OCI-LY7 (cell line): ENCODE results near the gene CAMSAP3. TPM values are rescaled to one million over a fixed set of nuclear protein-coding genes. Genes with fewer than 3 reads are reported as not detected.

ENCODE experiments used
- BruUV-seq: library from RNA; stranded (reverse); fragments of 400-500 nt; replicated peaks from 2 replicates; lab custom pipeline; 2021; lab: Mats Ljungman, UMichigan
- CTCF ChIA-PET: fragments of 300-600 bp; sonication (Branson Sonifier 250); formaldehyde crosslinking; loops from one replicate; lab custom pipeline; 2022; ENCODE audit warnings: antibody characterized with exemption; ENCODE audit not compliant: unreplicated experiment; lab: Charles Lee
- POLR2A ChIA-PET: fragments of 300-600 bp; sonication (Branson Sonifier 250); formaldehyde crosslinking; loops from one replicate; lab custom pipeline; 2022; ENCODE audit warnings: antibody characterized with exemption; lab: Charles Lee
- DNase-seq: peaks from one replicate; pipeline ENCODE4 v3.0.0-alpha.2; 2015; ENCODE audit warnings: low spot score
- H2AFZ ChIP-seq: fragments of 200-600 bp; sonication (generic), shearing (Covaris generic); 2 replicates; pipeline ENCODE4 v1.6.1; 2014; ENCODE audit warnings: mild to moderate bottlenecking, antibody characterized with exemption, low read length, moderate library complexity
- H3K27ac ChIP-seq: fragments of 200-600 bp; sonication (generic); 2 replicates; pipeline ENCODE4 v1.5.1; 2014; ENCODE audit warnings: mixed run types, low read depth, mild to moderate bottlenecking, moderate library complexity, low read length, inconsistent platforms; ENCODE audit not compliant: poor library complexity, severe bottlenecking
- H3K36me3 ChIP-seq: fragments of 200-600 bp; sonication (generic); 2 replicates; pipeline ENCODE4 v1.6.1; 2014; ENCODE audit warnings: mild to moderate bottlenecking, antibody characterized with exemption, low read length, moderate library complexity, mixed read lengths; ENCODE audit not compliant: insufficient read depth
- H3K4me1 ChIP-seq: fragments of 200-600 bp; sonication (generic); 2 replicates; pipeline ENCODE4 v1.5.1; 2014; ENCODE audit warnings: mild to moderate bottlenecking, low read length; ENCODE audit not compliant: insufficient read depth, poor library complexity, severe bottlenecking
- H3K4me2 ChIP-seq: fragments of 200-600 bp; sonication (generic); 2 replicates; pipeline ENCODE4 v1.6.1; 2014; ENCODE audit warnings: mild to moderate bottlenecking, low read length
- H3K4me3 ChIP-seq: fragments of 200-600 bp; sonication (generic); 2 replicates; pipeline ENCODE4 v1.5.1; 2014; ENCODE audit warnings: mild to moderate bottlenecking, low read depth, low read length; ENCODE audit not compliant: poor library complexity, severe bottlenecking
- H3K79me2 ChIP-seq: fragments of 200-600 bp; sonication (generic); 2 replicates; pipeline ENCODE4 v1.6.1; 2016; ENCODE audit warnings: low read depth, mild to moderate bottlenecking, low read length, moderate library complexity, mixed read lengths; ENCODE audit not compliant: insufficient read depth
- H3K9me2 ChIP-seq: fragments of 200-600 bp; sonication (generic); 2 replicates; pipeline ENCODE4 v1.6.1; 2016; ENCODE audit warnings: mild to moderate bottlenecking, low read length, mixed read lengths; ENCODE audit not compliant: insufficient read depth
- H3K9me3 ChIP-seq: fragments of 200-600 bp; sonication (generic); 2 replicates; pipeline ENCODE4 v1.6.1; 2014; ENCODE audit warnings: mild to moderate bottlenecking, mixed run types, low read length, mixed read lengths
- H4K20me1 ChIP-seq: fragments of 200-600 bp; sonication (generic); 2 replicates; pipeline ENCODE4 v1.6.1; 2014; ENCODE audit warnings: mild to moderate bottlenecking, antibody characterized with exemption, low read length, moderate library complexity, mixed read lengths; ENCODE audit not compliant: insufficient read depth
- CTCF ChIP-seq: fragments of 200-600 bp; sonication (generic); conservative IDR thresholded peaks from 2 replicates; pipeline ENCODE4 v1.5.1; 2014; ENCODE audit warnings: mild to moderate bottlenecking, antibody characterized with exemption, low read length, moderate library complexity, mixed read lengths
- EZH2phosphoT487 ChIP-seq: fragments of 200-600 bp; sonication (generic); IDR thresholded peaks from 2 replicates; pipeline ENCODE4 v1.6.1; 2018; ENCODE audit warnings: low read depth, borderline replicate concordance, mild to moderate bottlenecking, mixed run types, antibody characterized with exemption, low read length, moderate library complexity, mixed read lengths
- intact Hi-C: fragments of 100-400 bp; cut with micrococcal nuclease; formaldehyde crosslinking; loops from one replicate; pipeline ENCODE4 v1.10.0; 2022; ENCODE audit not compliant: unreplicated experiment
- total RNA-seq, 2 experiments: library from RNA; depleted of rRNA in 1 of 2; stranded (reverse); fragments of >200 nt in 1 of 2; shearing (Covaris generic) in 1 of 2; gene quantifications; 2 replicates each; pipeline ENCODE4 v1.2.3, GENCODE V29; 2014 to 2022

CAMSAP3 gene
- total RNA-seq, 2 experiments from 2014 or later, result 1.6 to 1.9 TPM

GRCh38 chr19:7612282-7613274, 16.9 kb downstream of the CAMSAP3 start:
- TF ChIP-seq CTCF (no peak), EZH2phosphoT487 (no peak)
- H3K4me1 ChIP-seq, result no peaks in the 10 kb centered on the region
- H3K9me3 ChIP-seq, result no peaks in the 10 kb centered on the region
- H3K27ac ChIP-seq, result no peak overlapping the region
- H3K9me2 ChIP-seq, result no peaks in the 10 kb centered on the region
- H3K4me2 ChIP-seq, result no peak overlapping the region
- H3K4me3 ChIP-seq, result no peak overlapping the region
- no peak for DNase-seq
- H2AFZ ChIP-seq, result no peak overlapping the region
- no peaks in the 10 kb centered on the region for H3K79me2 ChIP-seq
- no TSS peak for BruUV-seq
- H4K20me1 ChIP-seq, result no peaks in the 10 kb centered on the region
- intact Hi-C loops, result no loop called here
- no peaks in the 10 kb centered on the region for H3K36me3 ChIP-seq
- CTCF ChIA-PET, result no interaction called here
- POLR2A ChIA-PET, result interaction anchor here (0.6 kb wide), 1 partner anchor 840 kb away, joined by 4 read pairs; the partner anchor contains the start of gene VAV1

- Histone ChIP-seq H3K27ac (no peak overlapping the region), H3K4me3 (no peak overlapping the region), H3K9me3 (no peaks in the 10 kb centered on the region), H3K4me2 (no peak overlapping the region), H4K20me1 (no peaks in the 10 kb centered on the region), H2AFZ (no peak overlapping the region), H3K9me2 (no peaks in the 10 kb centered on the region), H3K36me3 (peaks cover 6% of the 10 kb centered on the region), H3K4me1 (no peaks in the 10 kb centered on the region), H3K79me2 (no peaks in the 10 kb centered on the region)
- BruUV-seq, result no TSS peak
- CTCF ChIA-PET, result interaction anchor here (0.6 kb wide), 1 partner anchor 9 kb away, joined by 3 read pairs; no protein-coding TSS in a partner anchor
- TF ChIP-seq CTCF, result no peak
- no peak for TF ChIP-seq EZH2phosphoT487
- POLR2A ChIA-PET, result interaction anchor here (0.6 kb wide), 1 partner anchor 244 kb away, joined by 5 read pairs; no protein-coding TSS in a partner anchor
- intact Hi-C loops, result no loop called here
- no peak for DNase-seq
These were observed 19.4 kb downstream of the CAMSAP3 start for GRCh38 chr19:7614859-7615741.
